HCT116 (cell line): Measurements from ENCODE around the gene MCEE. TPM values are rescaled to one million over a fixed set of nuclear protein-coding genes. Genes with fewer than 3 reads are reported as not detected.
"Not testable (repeated sequence)": the region's sequence is repeated elsewhere in the genome, so short reads cannot be mapped to it uniquely, and the experiment has no call there.

Experiments used
- ATAC-seq: fragments of 200-7000 bp; cut with Tn5 transposase; 2 replicates; pipeline ENCODE4 v1.9.1; 2020; ENCODE audit warnings: mild to moderate bottlenecking, moderate library complexity
- BruUV-seq: library from RNA; stranded (reverse); fragments of 400-500 nt; replicated peaks from 2 replicates; lab custom pipeline; 2021; lab: Mats Ljungman, UMichigan
- CTCF ChIA-PET: fragments of 300-600 bp; sonication (Branson Sonifier 250); formaldehyde crosslinking; loops from one replicate; lab custom pipeline; 2021; ENCODE audit warnings: antibody characterized with exemption; lab: Charles Lee
- POLR2A ChIA-PET: fragments of 300-600, 350-600 bp; sonication (Branson Sonifier 250); formaldehyde crosslinking; loops from one replicate; lab custom pipeline; 2021; ENCODE audit warnings: antibody characterized with exemption; lab: Charles Lee
- RAD21 ChIA-PET, 2 experiments: fragments of 300-600 bp; sonication (Branson Sonifier 250); formaldehyde crosslinking; loops; one replicate each; lab custom pipeline; 2023; ENCODE audit warnings: low total read pairs in 2 of 2; ENCODE audit not compliant: uncharacterized antibody in 2 of 2, unreplicated experiment in 2 of 2, low non-redundant PET in 1 of 2; lab: Charles Lee
- DNase-seq: peaks from one replicate; pipeline ENCODE4 v3.0.0-alpha.2; 2010; ENCODE audit warnings: low read depth, low spot score
- H2AFZ ChIP-seq: fragments of 200-600 bp; shearing (Covaris generic), sonication (generic); 2 replicates; pipeline ENCODE4 v1.6.1; 2017; ENCODE audit warnings: low read depth, mixed run types, mixed read lengths, antibody characterized with exemption, low read length; ENCODE audit not compliant: poor library complexity, severe bottlenecking
- H3K27ac ChIP-seq: 2 replicates; pipeline ENCODE4 v1.5.1; 2012; ENCODE audit warnings: low read depth, low read length
- H3K27me3 ChIP-seq: fragments of 200-600 bp; sonication (generic); 2 replicates; pipeline ENCODE4 v1.6.1; 2016; ENCODE audit warnings: mixed run types, low read length, mixed read lengths; ENCODE audit not compliant: insufficient read depth
- H3K36me3 ChIP-seq, 2 experiments: fragments of 200-500 bp in 1 of 2; fragments of 200-600 bp in 1 of 2; sonication (Bioruptor generic) in 1 of 2; sonication (generic) in 1 of 2; 2 replicates each; pipeline versions ENCODE4 v1.5.1 to v1.6.1; 2014 to 2016; ENCODE audit warnings: low read length in 2 of 2, inconsistent platforms in 1 of 2, mixed read lengths in 1 of 2, mixed run types in 1 of 2; ENCODE audit not compliant: insufficient read depth in 2 of 2, control insufficient read depth in 1 of 2
- H3K4me1 ChIP-seq, 2 experiments: fragments of 200-600 bp in 1 of 2; sonication (generic) in 1 of 2; 2 replicates each; pipeline versions ENCODE4 v1.5.1 to v1.6.1; 2012 to 2017; ENCODE audit warnings: low read length in 2 of 2, inconsistent platforms in 1 of 2, mild to moderate bottlenecking in 1 of 2, mixed read lengths in 1 of 2, mixed run types in 1 of 2, moderate library complexity in 1 of 2; ENCODE audit not compliant: insufficient read depth in 2 of 2, control insufficient read depth in 1 of 2
- H3K4me2 ChIP-seq: fragments of 200-600 bp; sonication (generic); 2 replicates; pipeline ENCODE4 v1.6.1; 2017; ENCODE audit warnings: mixed run types, low read length, mixed read lengths
- H3K4me3 ChIP-seq, 2 experiments: fragments of 200-600 bp in 1 of 2; sonication (generic) in 1 of 2; replicated peaks in 1 of 2; 2 replicates each; pipeline ENCODE4 v1.5.1; 2011 to 2016; ENCODE audit warnings: low read length in 2 of 2, control low read depth in 1 of 2, low read depth in 1 of 2, mild to moderate bottlenecking in 1 of 2, mixed read lengths in 1 of 2, mixed run types in 1 of 2
- H3K79me2 ChIP-seq: fragments of 200-600 bp; sonication (generic); 2 replicates; pipeline ENCODE4 v1.6.1; 2017; ENCODE audit warnings: mild to moderate bottlenecking, mixed run types, low read length, moderate library complexity, mixed read lengths; ENCODE audit not compliant: insufficient read depth
- H3K9ac ChIP-seq: fragments of 200-600 bp; sonication (generic); 2 replicates; pipeline ENCODE4 v1.6.1; 2016; ENCODE audit warnings: low read length, mixed read lengths
- H3K9me2 ChIP-seq: fragments of 200-600 bp; sonication (generic), shearing (Covaris generic); 2 replicates; pipeline ENCODE4 v1.6.1; 2017; ENCODE audit warnings: mixed run types, mild to moderate bottlenecking, moderate library complexity; ENCODE audit not compliant: insufficient read depth
- H3K9me3 ChIP-seq, 2 experiments: fragments of 200-500 bp in 1 of 2; fragments of 200-600 bp in 1 of 2; sonication (Bioruptor generic) in 1 of 2; sonication (generic) in 1 of 2; 2 replicates each; pipeline ENCODE4 v1.6.1; 2014 to 2017; ENCODE audit warnings: low read length in 2 of 2, mixed read lengths in 2 of 2, inconsistent platforms in 1 of 2, low read depth in 1 of 2, mild to moderate bottlenecking in 1 of 2, mixed run types in 1 of 2, moderate library complexity in 1 of 2; ENCODE audit not compliant: control insufficient read depth in 1 of 2, insufficient read depth in 1 of 2
- H4K20me1 ChIP-seq: fragments of 200-600 bp; sonication (generic), shearing (Covaris generic); 2 replicates; pipeline ENCODE4 v1.6.1; 2017; ENCODE audit warnings: mixed run types, mild to moderate bottlenecking, moderate library complexity; ENCODE audit not compliant: insufficient read depth
- intact Hi-C: fragments of 100-400 bp; cut with micrococcal nuclease; formaldehyde crosslinking; loops from 2 replicates; pipeline ENCODE4 v1.10.0; 2022
- total RNA-seq: library from RNA; stranded (reverse); gene quantifications from one replicate; pipeline ENCODE4 v1.2.1, GENCODE V29; 2021; ENCODE audit not compliant: unreplicated experiment

The MCEE gene
- total RNA-seq, 1 experiment from 2014 or later = 9.0 TPM

DNA sequence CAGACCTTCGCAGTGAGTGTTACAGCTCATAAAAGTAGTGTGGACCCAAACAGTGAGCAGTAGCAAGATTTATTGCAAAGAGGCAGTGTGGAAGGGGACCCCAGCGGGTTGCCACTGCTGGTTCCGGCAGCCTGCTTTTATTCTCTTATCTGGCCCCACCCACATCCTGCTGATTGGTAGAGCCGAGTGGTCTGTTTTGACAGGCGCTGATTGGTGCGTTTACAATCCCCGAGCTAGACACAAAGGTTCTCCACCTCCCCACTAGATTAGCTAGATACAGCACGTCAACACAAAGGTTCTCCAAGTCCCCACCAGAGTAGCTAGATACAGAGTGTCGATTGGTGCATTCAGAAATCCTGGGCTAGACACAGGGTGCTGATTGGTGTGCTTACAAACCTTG lies 38.2 kb downstream of the MCEE start:
- H3K4me3 ChIP-seq, ATAC-seq, H3K4me2 ChIP-seq, BruUV-seq, H3K36me3 ChIP-seq, H3K27me3 ChIP-seq, H4K20me1 ChIP-seq, DNase-seq, H3K9me3 ChIP-seq, intact Hi-C loops, H3K27ac ChIP-seq, H3K79me2 ChIP-seq, H3K4me1 ChIP-seq, H2AFZ ChIP-seq, RAD21 ChIA-PET, H3K9me2 ChIP-seq, H3K9ac ChIP-seq, POLR2A ChIA-PET: not testable (repeated sequence)
- CTCF ChIA-PET = interaction anchor here (1.8 kb wide), 1 partner anchor 9 kb away, joined by 8 read pairs; no protein-coding TSS in a partner anchor

DNA sequence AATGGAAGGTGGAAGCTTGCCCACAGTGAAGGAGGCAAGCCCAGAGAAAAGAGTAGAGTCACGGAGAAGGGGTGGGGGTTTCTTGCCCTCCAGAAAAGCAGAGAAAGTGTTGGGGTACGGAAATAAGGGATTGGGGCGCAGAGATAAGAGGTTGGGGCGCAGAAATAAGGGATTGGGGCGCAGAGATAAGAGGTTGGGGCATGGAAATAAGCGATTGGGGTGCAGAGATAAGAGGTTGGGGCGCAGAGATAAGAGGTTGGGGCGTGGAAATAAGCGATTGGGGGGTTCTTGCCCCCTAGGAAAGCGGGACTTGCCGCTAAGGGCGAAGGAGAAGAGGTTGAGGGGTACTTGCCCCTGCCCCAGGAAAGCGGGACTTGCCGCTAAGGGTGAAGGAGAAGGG lies 40.6 kb downstream of the MCEE start:
- H3K9ac ChIP-seq, RAD21 ChIA-PET, CTCF ChIA-PET, H3K27me3 ChIP-seq, H3K79me2 ChIP-seq, H3K36me3 ChIP-seq, H3K4me1 ChIP-seq, POLR2A ChIA-PET, H3K9me3 ChIP-seq, H2AFZ ChIP-seq, H3K4me3 ChIP-seq, H3K9me2 ChIP-seq, ATAC-seq, H3K27ac ChIP-seq, DNase-seq, BruUV-seq, H4K20me1 ChIP-seq, intact Hi-C loops, H3K4me2 ChIP-seq: not testable (repeated sequence)

DNA sequence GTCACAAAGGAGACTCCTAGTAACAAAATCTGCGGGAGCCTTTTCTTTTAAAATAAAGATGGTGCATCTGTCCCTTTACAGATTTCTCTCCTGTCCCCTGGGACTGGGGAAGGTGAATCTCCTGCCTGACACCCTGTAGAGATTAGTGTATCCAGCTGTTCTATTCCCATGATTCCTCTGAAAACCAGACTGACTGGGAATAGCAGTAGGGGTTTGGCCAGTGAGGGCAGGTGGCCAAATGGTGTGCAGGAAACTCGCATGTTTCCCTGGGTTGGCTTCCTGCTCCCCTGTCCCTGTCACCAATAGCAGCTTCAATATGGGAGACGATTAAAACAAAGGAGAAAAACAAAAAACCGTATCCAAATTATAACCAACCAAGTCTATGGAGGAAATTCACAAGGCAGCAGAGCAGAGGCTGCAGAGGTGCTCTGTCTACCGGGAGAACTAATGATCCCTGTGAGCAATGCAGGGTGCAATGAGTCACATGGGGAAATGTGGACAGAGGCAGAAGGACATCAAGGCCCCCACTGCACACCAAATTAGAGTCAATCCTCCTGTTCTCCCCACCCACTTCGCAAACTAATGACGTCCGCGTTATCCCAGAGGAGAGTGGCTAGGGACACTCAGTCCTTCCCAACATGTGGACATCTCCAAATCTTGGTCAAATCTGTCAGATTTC lies 44.6 kb downstream of the MCEE start:
- H3K4me1 ChIP-seq, H3K4me2 ChIP-seq, RAD21 ChIA-PET, DNase-seq, H4K20me1 ChIP-seq, POLR2A ChIA-PET, ATAC-seq, intact Hi-C loops, H3K9me3 ChIP-seq, BruUV-seq, H3K4me3 ChIP-seq, H3K9ac ChIP-seq, H3K27me3 ChIP-seq, CTCF ChIA-PET, H3K36me3 ChIP-seq, H3K79me2 ChIP-seq, H3K9me2 ChIP-seq, H2AFZ ChIP-seq, H3K27ac ChIP-seq: not testable (repeated sequence)

DNA sequence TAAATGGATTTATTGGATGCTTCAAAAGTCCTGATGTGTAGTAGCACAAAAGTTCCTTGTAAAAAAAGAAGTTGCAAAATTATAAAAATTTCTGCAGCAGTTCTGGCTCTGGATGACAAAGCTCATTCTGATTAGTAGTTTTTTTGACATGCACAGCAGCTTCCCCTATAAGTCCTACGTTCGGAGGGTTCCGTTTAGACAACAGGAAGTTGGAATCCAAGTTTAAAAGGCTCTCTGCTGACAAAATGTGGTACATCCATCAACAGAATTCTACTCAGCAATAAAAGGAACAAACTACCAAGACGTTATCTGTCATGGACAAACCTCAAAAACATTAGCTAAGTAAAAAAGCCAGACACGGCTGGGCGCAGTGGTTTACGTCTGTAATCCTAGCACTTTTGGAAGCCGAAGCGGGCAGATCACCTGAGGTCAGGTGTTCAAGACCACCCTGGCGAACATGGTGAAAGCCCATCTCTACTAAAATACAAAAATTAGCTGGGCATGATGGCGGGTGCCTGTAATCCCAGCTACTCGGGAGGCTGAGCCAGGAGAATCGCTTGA lies 46.2 kb downstream of the MCEE start:
- H3K36me3 ChIP-seq, H3K4me3 ChIP-seq, H4K20me1 ChIP-seq, CTCF ChIA-PET, H3K27ac ChIP-seq, H3K4me1 ChIP-seq, H3K9me2 ChIP-seq, POLR2A ChIA-PET, H3K79me2 ChIP-seq, H3K27me3 ChIP-seq, RAD21 ChIA-PET, BruUV-seq, H2AFZ ChIP-seq, DNase-seq, H3K4me2 ChIP-seq, H3K9ac ChIP-seq, ATAC-seq, intact Hi-C loops, H3K9me3 ChIP-seq: not testable (repeated sequence)
